GM12878 (cell line): ENCODE data around the gene TSPAN7. TPM values are rescaled to one million over a fixed set of nuclear protein-coding genes. Genes with fewer than 3 reads are reported as not detected.

Experiments used
- ATAC-seq: fragments of 200-7000 bp; cut with Tn5 transposase; 3 replicates; pipeline ENCODE4 v1.9.1; 2020; ENCODE audit warnings: mild to moderate bottlenecking, moderate library complexity
- BruUV-seq: library from RNA; stranded (reverse); fragments of 400-500 nt; replicated peaks from 2 replicates; lab custom pipeline; 2021; lab: Mats Ljungman, UMichigan
- CTCF ChIA-PET: fragments of 300-600 bp; sonication (Branson Sonifier 250); formaldehyde crosslinking; extraction: SDS; loops from one replicate; lab custom pipeline; 2021; ENCODE audit warnings: inconsistent platforms; lab: Yijun Ruan, JAX
- POLR2A ChIA-PET: fragments of 350-600 bp; formaldehyde crosslinking; extraction: SDS; loops from one replicate; lab custom pipeline; 2021; ENCODE audit warnings: inconsistent platforms; lab: Charles Lee
- RAD21 ChIA-PET: fragments of 300-600 bp; sonication (Branson Sonifier 250); formaldehyde crosslinking; loops from one replicate; lab custom pipeline; 2023; ENCODE audit warnings: antibody characterized with exemption; ENCODE audit not compliant: unreplicated experiment; lab: Charles Lee
- SMC1A ChIA-PET: fragments of 300-600 bp; sonication (Branson Sonifier 250); formaldehyde crosslinking; loops from one replicate; lab custom pipeline; 2023; ENCODE audit not compliant: unreplicated experiment, uncharacterized antibody; lab: Charles Lee
- DNase-seq: peaks from one replicate; pipeline ENCODE4 v3.0.0-alpha.2; 2011; ENCODE audit warnings: low read depth, low spot score
- FAIRE-seq: peaks from 3 replicates; lab custom pipeline; 2011; peaks lifted over from hg19 to GRCh38; lab: Jason Lieb, UNC
- H2AFZ ChIP-seq: 2 replicates; pipeline ENCODE4 v1.6.0; 2011; ENCODE audit warnings: low read depth, low read length, control low read depth; ENCODE audit not compliant: control insufficient read depth
- H3K27ac ChIP-seq: 2 replicates; pipeline ENCODE4 v1.5.1; 2011; ENCODE audit warnings: control low read depth; ENCODE audit not compliant: control insufficient read depth, insufficient read depth
- H3K27me3 ChIP-seq, 2 experiments: replicated peaks in 1 of 2; 2 replicates each; pipeline versions ENCODE4 v1.6.0 to v1.6.1; 2011; ENCODE audit warnings: low read length in 1 of 2; ENCODE audit not compliant: control insufficient read depth in 2 of 2, insufficient read depth in 2 of 2
- H3K36me3 ChIP-seq, 2 experiments: 2 replicates each; pipeline ENCODE4 v1.5.1; 2011; ENCODE audit warnings: low read length in 1 of 2; ENCODE audit not compliant: control insufficient read depth in 2 of 2, insufficient read depth in 2 of 2
- H3K4me1 ChIP-seq: 2 replicates; pipeline ENCODE4 v1.6.1; 2011; ENCODE audit warnings: mild to moderate bottlenecking, low read length, moderate library complexity, mixed read lengths; ENCODE audit not compliant: control insufficient read depth, insufficient read depth
- H3K4me2 ChIP-seq: 2 replicates; pipeline ENCODE4 v1.6.0; 2011; ENCODE audit warnings: control low read depth; ENCODE audit not compliant: control insufficient read depth, insufficient read depth
- H3K4me3 ChIP-seq: fragments of 200-600 bp; sonication (generic); 2 replicates; pipeline ENCODE4 v1.5.1; 2016
- H3K79me2 ChIP-seq: 2 replicates; pipeline ENCODE4 v1.6.0; 2011; ENCODE audit warnings: low read length; ENCODE audit not compliant: control insufficient read depth, insufficient read depth
- H3K9ac ChIP-seq: 2 replicates; pipeline ENCODE4 v1.8.0; 2011; ENCODE audit warnings: low read length, control low read depth, mixed read lengths; ENCODE audit not compliant: control insufficient read depth, insufficient read depth
- H3K9me3 ChIP-seq: replicated peaks from 3 replicates; pipeline ENCODE4 v1.5.1; 2011; ENCODE audit warnings: mild to moderate bottlenecking, low read length; ENCODE audit not compliant: control insufficient read depth, insufficient read depth
- H4K20me1 ChIP-seq: 2 replicates; pipeline ENCODE4 v1.6.0; 2011; ENCODE audit not compliant: control insufficient read depth, insufficient read depth
- CHD4 ChIP-seq: fragments of 200-600 bp; sonication (generic); IDR thresholded peaks from 2 replicates; pipeline ENCODE4 v1.6.1; 2016; ENCODE audit warnings: mild to moderate bottlenecking
- CTCF ChIP-seq, 3 experiments: IDR thresholded peaks in 2 of 3; conservative IDR thresholded peaks in 1 of 3; 2 replicates each; pipeline ENCODE4 v1.5.1; 2011; ENCODE audit warnings: low read depth in 3 of 3, low read length in 3 of 3, mild to moderate bottlenecking in 3 of 3, control low read depth in 2 of 3, moderate library complexity in 2 of 3, inconsistent platforms in 1 of 3, mixed read lengths in 1 of 3; ENCODE audit not compliant: control insufficient read depth in 2 of 3, insufficient read depth in 1 of 3; ENCODE audit errors: extremely low read depth in 1 of 3
- ESRRA ChIP-seq: IDR thresholded peaks from 2 replicates; pipeline ENCODE4 v1.6.1; 2012; ENCODE audit warnings: mild to moderate bottlenecking, low read length, improper control_type of control experiment
- EZH2 ChIP-seq: IDR thresholded peaks from 2 replicates; pipeline ENCODE4 v1.6.1; 2012; ENCODE audit warnings: low read depth, mild to moderate bottlenecking, control low read depth, inconsistent platforms, low read length, borderline replicate concordance; ENCODE audit not compliant: control insufficient read depth
- RAD21 ChIP-seq: IDR thresholded peaks from 2 replicates; pipeline ENCODE4 v1.6.1; 2011; ENCODE audit warnings: mild to moderate bottlenecking, low read depth, low read length, moderate library complexity; ENCODE audit not compliant: insufficient read depth
- RCOR1 ChIP-seq: conservative IDR thresholded peaks from 2 replicates; pipeline ENCODE4 v1.6.1; 2012; ENCODE audit warnings: low read depth, low read length, improper control_type of control experiment
- REST ChIP-seq: IDR thresholded peaks from 2 replicates; pipeline ENCODE4 v1.6.1; 2012; ENCODE audit warnings: mild to moderate bottlenecking, low read depth, low read length
- SMARCA5 ChIP-seq: fragments of 450-650 bp; IDR thresholded peaks from 2 replicates; pipeline ENCODE4 v1.6.1; 2017; ENCODE audit warnings: mild to moderate bottlenecking
- STAT1 ChIP-seq: fragments of 450-650 bp; conservative IDR thresholded peaks from 2 replicates; pipeline ENCODE4 v1.6.1; 2014; ENCODE audit warnings: antibody characterized with exemption, mild to moderate bottlenecking
- TAF1 ChIP-seq: IDR thresholded peaks from 2 replicates; pipeline ENCODE4 v1.6.1; 2011; ENCODE audit warnings: mild to moderate bottlenecking, low read depth, low read length, borderline replicate concordance
- WRNIP1 ChIP-seq: IDR thresholded peaks from 2 replicates; pipeline ENCODE4 v1.6.1; 2011; ENCODE audit warnings: low read depth, low read length, improper control_type of control experiment, borderline replicate concordance
- ZNF24 ChIP-seq: fragments of 450-650 bp; IDR thresholded peaks from 2 replicates; pipeline ENCODE4 v1.6.1; 2017; ENCODE audit warnings: antibody characterized with exemption, mild to moderate bottlenecking
- ZNF384 ChIP-seq: IDR thresholded peaks from 2 replicates; pipeline ENCODE4 v1.6.1; 2012; ENCODE audit warnings: low read depth, mild to moderate bottlenecking, low read length, improper control_type of control experiment, borderline replicate concordance
- WGBS: methylation state at CpG from one replicate; pipeline ENCODE4 v1.1.6; 2016; ENCODE audit warnings: low lambda C conversion rate; ENCODE audit not compliant: insufficient replicate concordance, insufficient coverage; ENCODE audit errors: missing lambda C conversion rate; 5-methylcytosine and 5-hydroxymethylcytosine counted together
- in situ Hi-C: fragments of 300-500 bp; cut with MboI; formaldehyde crosslinking; loops from 9 replicates; pipeline ENCODE4 v1.14.3; 2018; ENCODE audit warnings: mixed read lengths
- intact Hi-C: fragments of 100-400 bp; cut with micrococcal nuclease; formaldehyde crosslinking; loops from one replicate; pipeline ENCODE4 v1.14.2; 2022; ENCODE audit not compliant: unreplicated experiment
- polyA plus RNA-seq, 11 experiments: library from polyadenylated mRNA; depleted of rRNA in 4 of 11; unstranded in 6 of 11; stranded (reverse) in 5 of 11; fragments of >200 nt; fragmentation: Nextera tagmentation in 4 of 11; fragmentation: Illumina TruSeq in 1 of 11; extraction: Ambion mirVana in 4 of 11; extraction: Trizol in 1 of 11; gene quantifications; 1 replicate in 1 of 11; 2 replicates in 10 of 11; pipeline versions ENCODE4 v1.2.1 to v1.2.3, GENCODE V29; 2011 to 2016; ENCODE audit warnings: inconsistent platforms in 2 of 11, missing spikeins in 2 of 11, low read depth in 1 of 11
- total RNA-seq, 4 experiments: library from RNA; depleted of rRNA in 3 of 4; stranded (reverse); fragments of >200 nt in 3 of 4; fragmentation: Illumina TruSeq in 1 of 4; extraction: Trizol in 1 of 4; gene quantifications; 2 replicates each; pipeline versions ENCODE4 v1.2.1 to v1.2.3, GENCODE V29; 2013 to 2021

Gene TSPAN7
- total and polyA plus RNA-seq, 10 of the 15 experiments (the other 5 are each of a cell fraction or from before 2014, with no cell fraction given) = 0.04 to 0.77 (median 0.14) TPM; not detected in 4

GRCh38 chrX:38678821-38679220, 117.5 kb downstream of the TSPAN7 start:
- DNase-seq (no peak), ATAC-seq (no peak), FAIRE-seq (no peak)
- in situ Hi-C loops = no loop called here
- Histone ChIP-seq H3K27me3 (no peaks in the 10 kb centered on the region; a peak in 2 of 4 replicates), H3K4me1 (no peaks in the 10 kb centered on the region), H2AFZ (no peak overlapping the region), H3K4me2 (no peak overlapping the region), H3K27ac (no peak overlapping the region), H3K36me3 (no peaks in the 10 kb centered on the region), H3K79me2 (no peaks in the 10 kb centered on the region), H3K9ac (no peak overlapping the region), H3K4me3 (no peak overlapping the region), H3K9me3 (no peaks in the 10 kb centered on the region), H4K20me1 (no peaks in the 10 kb centered on the region)
- no TSS peak for BruUV-seq
- CTCF ChIA-PET = interaction anchor here (1.0 to 1.1 kb wide), 2 partner anchors 14 to 15 kb away, joined by 3 to 4 read pairs; no protein-coding TSS in a partner anchor
- SMC1A ChIA-PET = interaction anchor here (1.4 to 1.7 kb wide), 3 partner anchors 10 to 41 kb away, joined by 3 to 6 read pairs (median 3); no protein-coding TSS in a partner anchor
- POLR2A ChIA-PET = no interaction called here
- intact Hi-C loops = no loop called here
- 25% methylated on average over 2 of the region's 2 CpGs for WGBS
- TF ChIP-seq EZH2 (no peak), STAT1 (no peak), RAD21 (no peak), RCOR1 (no peak)
- RAD21 ChIA-PET = no interaction called here

- intact Hi-C loops = no loop called here
- Histone ChIP-seq H3K9me3 (no peaks in the 10 kb centered on the region), H3K27ac (no peak overlapping the region), H3K4me1 (no peaks in the 10 kb centered on the region), H2AFZ (no peak overlapping the region), H3K4me3 (no peak overlapping the region), H3K4me2 (no peak overlapping the region), H3K36me3 (no peaks in the 10 kb centered on the region), H3K9ac (no peak overlapping the region), H3K27me3 (no peaks in the 10 kb centered on the region; a peak in 2 of 4 replicates), H3K79me2 (no peaks in the 10 kb centered on the region), H4K20me1 (no peaks in the 10 kb centered on the region)
- no peak for FAIRE-seq
- POLR2A ChIA-PET = no interaction called here
- DNase-seq = no peak
- no TSS peak for BruUV-seq
- no peak for ATAC-seq
- 36% methylated on average over 2 of the region's 2 CpGs for WGBS
- RAD21 ChIA-PET = no interaction called here
- SMC1A ChIA-PET = interaction anchor here (1.4 kb wide), 1 partner anchor 42 kb away, joined by 3 read pairs; no protein-coding TSS in a partner anchor
- in situ Hi-C loops = no loop called here
- CTCF ChIA-PET = interaction anchor here (0.7 to 1.1 kb wide), 3 partner anchors 15 to 77 kb away, joined by 3 to 4 read pairs (median 3); no protein-coding TSS in a partner anchor
- TF ChIP-seq CTCF (IDR thresholded peaks at IDR 0.05 in 2 of 3, conservative IDR thresholded peaks at IDR 0.05 in 1 of 3; ENCODE audit: control insufficient read depth in 2 of 3, extremely low read depth in 1 of 3, insufficient read depth in 1 of 3, low read depth in 3 of 3, low read length in 3 of 3) (no peak), TAF1 (no peak), ESRRA (no peak), REST (no peak), WRNIP1 (no peak), ZNF384 (no peak), CHD4 (no peak), SMARCA5 (no peak), ZNF24 (no peak)
These were observed 118.4 kb downstream of the TSPAN7 start for GRCh38 chrX:38679695-38680094.
